Stimulated activated CD8-positive, alpha-beta memory T cell treated with anti-CD3 and anti-CD28 coated beads, Interleukin-4, amount 100 ng/mL, for 24 hours (primary cell): ENCODE measurements around the gene PTPRD.

Experiments
- DNase-seq: peaks from one replicate; pipeline ENCODE4 v3.0.0-alpha.2; 2020; ENCODE audit warnings: low read depth

PTPRD gene

DNA sequence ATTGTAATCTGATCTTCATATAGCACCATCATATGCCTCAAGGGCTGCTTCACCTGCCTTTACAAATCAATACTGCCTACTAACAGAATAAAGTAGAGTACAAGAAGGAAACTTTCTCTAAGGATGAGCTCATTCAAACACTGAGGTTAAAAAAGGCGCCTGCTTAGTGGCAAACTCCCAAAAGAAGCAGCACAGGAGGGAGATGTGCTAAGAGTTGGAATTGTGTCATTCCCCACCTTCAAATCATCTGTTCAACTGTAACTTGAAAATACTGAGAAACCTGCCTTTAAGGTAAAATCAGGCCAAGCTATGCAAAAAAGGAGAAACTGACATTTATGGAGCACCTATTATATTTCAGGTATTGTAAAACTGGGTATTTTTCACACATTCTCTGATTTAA lies 560.6 kb downstream of the PTPRD start:
- DNase-seq, result no peak

DNA sequence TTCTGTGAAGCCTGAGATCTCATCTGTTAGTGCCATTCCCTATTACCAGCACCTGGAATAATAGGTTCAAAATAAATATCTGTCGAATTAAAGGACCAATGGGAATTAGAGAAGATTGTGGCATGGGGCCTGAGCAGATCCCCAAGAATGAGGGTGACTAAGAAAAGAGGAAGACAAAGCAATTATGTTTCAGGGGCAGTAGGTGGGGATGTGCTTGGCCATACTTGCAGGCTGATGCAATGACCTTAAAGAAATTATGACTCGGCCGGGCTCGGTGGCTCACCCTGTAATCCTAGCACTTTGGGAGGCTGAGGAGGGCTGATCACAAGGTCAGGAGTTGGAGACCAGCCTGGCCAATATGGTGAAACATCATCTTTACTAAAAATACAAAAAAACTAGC lies 562.8 kb downstream of the PTPRD start:
- no peak for DNase-seq

DNA sequence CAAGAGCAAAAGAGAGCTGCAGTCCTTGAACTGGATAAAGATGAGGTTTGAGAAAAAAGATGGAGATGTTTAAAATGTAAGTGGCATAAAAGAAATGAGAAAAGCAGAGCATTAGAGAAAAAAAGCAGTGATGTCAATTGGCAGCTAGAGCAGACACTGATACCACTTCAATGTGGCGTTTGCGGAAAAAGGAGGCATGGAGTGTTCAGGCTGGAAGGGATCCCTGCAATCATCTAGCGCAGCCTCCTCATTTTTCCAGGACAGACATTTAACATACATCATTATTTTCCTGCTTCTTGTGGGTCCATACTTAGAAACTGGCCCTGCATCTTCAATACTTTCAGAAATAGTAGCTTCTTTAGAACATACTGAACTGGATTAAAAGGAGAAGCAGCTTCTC lies 563.8 kb downstream of the PTPRD start:
- DNase-seq, result no peak

DNA sequence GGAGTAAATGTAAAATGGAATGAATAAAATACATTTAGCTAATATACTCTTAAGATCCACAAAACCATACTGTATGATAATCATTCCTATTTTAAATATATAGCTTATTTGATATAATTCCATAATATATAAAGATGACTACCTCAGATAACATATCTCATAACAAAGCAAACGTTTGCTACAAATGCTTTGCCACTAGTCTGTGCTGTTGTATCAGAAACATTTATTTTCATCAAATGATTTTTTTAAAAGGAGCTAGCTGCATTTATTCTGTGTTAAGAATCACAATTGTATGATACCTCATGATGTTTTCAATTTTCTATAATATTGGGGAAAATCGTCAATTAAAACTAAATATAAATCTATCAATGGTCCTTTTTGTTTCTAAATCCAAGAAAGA lies 567.2 kb downstream of the PTPRD start:
- DNase-seq, result no peak

DNA sequence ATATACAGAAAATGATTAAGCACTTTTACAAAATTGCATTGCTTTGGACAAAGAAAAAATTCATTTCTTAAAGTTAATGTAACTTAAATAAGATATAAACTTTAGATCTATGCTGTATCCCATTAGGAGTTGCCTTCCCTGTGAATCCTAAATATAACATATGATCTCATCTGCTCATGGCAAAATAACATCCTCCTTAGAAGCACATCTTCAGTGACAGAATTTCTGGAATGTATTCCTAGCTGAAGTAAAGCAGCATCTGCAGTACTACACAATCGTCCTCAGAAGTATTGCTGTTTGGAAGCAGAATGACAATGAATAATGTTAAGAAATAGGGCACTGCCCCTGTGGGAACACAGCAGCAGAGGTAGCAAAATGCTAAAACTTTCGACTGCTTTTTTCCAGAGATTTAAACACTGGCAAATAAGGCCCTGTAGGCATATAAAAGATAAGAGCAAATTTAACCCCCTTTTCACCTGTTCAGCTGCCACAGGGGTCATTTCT lies 571.0 kb downstream of the PTPRD start:
- DNase-seq, result no peak

DNA sequence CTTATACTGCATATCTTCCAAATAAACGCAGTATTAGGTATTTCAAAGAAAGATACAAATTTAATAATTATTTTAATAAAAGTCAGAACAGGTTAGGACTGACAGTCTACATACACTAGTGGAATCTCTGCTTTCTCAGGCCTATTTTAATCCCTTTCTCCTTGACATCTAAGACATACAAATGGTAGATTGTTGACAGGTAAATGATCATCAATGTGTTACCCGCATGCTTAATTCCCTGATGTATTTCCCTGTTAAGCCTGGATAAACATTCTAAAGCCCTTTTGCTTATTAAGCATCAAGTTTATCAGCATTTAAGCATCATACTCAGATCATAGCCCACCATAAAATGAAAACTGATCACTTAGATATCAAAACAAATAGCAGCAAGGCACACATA lies 576.7 kb downstream of the PTPRD start:
- no peak for DNase-seq

DNA sequence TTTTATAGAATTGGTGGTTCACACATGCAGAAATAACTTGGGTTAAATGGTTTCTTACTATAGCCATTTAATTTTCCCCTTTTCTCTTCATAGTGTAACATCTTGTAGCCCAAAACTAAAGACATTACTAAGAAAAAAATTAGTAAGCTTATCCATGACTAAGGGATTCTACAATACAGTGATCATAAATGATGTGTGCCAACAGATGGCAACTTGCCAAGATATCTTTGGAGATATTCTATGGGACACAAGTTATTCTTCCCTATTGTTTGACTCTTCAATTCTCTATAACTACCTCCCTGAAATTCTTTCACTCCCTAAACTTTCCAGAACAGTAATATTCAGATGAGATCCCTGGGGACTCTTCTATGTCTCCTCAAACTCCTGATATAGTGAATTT lies 580.6 kb downstream of the PTPRD start:
- no peak for DNase-seq

DNA sequence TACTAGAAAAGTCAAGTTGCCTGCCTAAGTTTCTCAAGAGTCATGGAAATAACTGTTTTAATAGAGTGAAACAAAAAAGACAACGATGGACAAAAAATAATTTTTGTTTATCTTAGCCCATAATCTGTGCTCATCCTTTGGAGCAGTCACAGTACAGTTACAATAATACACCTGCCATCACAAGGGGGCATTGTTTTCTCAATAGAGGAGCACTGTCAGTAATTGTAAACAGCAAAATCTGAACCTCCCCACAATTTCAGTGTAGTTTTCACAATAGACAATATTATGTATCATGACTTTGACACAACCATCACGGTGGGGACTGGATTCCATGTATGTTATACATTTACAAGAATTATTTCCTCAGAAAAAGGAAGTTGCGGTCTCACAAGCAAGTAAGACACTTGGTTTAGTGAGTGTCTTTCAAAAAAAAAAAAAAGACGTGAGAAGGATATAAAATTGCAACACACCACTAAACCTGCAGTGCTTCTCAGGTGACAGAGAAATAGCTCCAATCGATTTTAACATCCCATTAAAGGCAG lies 586.3 kb downstream of the PTPRD start:
- no peak for DNase-seq

DNA sequence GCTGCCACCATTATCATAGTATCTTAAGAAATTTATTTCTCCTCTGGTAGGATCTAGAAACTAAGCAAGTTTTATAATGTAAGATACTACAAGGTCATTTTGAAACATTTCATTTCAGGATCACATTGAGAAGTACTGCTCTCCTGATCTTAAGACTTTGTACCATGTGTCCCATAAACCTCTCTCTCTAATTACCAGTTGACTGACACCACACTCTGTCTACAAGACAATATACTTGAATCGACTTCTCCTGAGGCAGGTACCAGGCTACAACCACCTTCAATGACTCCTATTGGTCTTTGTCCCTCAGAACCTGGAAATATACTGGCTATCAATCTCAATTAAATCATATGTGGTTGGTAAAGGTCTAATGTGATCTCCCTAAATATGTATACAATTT lies 597.0 kb downstream of the PTPRD start:
- DNase-seq, result no peak

DNA sequence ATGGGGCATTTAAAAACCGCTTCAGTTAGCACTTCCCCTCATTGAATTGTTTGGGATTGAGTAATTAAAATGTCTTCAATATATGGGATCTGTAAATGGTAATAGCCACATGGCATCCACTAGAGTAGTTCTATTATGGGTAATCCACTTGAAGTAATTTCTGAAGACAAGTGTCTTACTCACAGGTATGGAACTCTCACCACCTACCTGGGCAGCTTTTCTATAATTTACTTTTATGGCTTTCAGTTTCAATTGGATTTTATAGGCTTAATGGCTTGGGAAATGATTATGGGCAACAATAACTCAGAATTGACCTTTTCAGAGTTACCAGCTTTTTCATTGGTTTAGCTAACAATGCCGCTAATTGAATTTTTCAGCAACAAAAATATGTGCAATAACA lies 597.9 kb downstream of the PTPRD start:
- DNase-seq, result no peak

DNA sequence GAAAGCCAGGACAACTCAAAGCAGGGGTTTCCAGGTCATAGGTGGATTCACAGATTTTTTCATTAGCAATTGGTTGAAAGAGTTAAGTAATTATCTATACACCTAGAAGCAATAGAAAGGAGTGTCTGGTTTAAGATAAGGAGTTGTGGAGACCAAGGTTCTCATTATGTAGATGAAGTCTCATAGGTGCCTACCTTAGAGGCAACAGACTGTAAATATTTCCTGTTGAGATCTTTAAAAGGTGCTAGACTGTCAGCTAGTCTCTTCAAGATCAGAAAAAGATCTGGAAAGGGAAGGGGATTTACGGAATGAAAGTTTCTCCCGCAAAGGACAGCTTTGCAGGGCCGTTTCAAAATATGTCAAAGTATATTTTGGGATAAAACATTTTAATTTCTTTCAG lies 603.4 kb downstream of the PTPRD start:
- no peak for DNase-seq

DNA sequence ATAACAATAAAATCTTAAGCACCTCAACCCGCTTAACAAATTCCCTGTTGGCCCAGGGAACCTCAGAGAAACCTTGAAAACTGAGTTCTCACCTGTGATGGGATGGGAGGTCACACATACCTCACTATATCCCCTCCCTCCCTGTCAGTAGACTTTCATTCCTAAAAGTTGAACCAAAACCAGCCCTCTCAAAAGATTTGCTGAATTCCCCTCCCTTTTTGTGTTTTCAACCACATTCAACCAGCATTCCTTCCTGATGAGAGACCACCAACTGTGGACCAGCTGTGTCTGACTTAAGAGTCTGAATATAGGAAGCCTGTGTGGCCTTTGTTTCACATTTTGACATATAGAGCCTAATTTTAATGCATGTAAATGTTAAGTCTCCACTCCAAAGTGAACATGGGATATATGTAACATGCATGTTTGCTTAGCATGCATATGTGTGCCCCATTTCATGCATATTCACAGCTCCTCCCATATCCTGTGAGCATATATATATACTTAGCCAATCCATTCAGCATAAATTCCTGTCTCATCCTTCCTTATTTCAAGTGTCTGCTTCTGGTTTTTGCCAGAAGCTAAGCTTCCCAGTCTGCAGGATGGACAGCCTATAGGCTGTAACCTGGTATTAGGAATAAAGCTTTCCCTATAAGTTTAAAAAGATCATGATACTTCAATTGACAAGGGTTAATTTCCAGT lies 604.6 kb downstream of the PTPRD start:
- DNase-seq, result no peak

DNA sequence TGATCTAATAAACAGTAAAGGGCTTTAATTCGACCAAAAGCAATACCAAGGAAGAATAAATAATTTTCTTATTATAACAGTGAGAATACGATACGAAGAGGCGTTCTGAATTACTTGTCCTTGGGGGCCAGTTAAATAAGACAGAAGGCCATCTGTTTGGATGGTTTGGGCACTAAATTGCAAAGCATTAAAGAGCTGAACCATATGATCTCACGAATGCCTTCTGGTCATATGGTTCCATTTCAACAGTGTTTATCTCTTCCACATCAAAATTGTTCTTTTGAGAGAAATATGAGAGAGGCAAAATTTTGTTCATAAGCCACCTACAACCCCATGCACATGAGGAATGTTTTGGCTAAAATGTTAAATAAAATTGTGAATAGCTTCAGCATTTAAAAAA lies 605.4 kb downstream of the PTPRD start:
- DNase-seq, result no peak

DNA sequence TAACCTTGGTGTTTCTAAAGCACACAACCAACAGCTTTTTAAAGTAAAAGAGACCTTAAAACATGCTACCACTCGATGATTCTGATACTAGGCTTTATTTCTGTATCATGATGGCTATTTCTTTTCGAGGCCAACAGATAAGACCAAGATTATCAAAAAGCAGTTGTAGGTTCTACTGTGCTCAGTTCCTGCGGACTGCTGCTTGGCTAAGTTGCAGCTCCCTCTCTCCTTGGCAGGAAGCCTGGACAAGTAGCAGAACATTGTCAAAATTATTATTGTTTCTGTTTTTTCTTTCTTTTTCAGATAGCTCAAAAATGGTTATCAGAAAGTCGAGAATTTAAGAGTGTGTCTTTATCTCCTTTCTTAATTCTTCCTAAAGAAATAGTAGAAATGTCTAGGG lies 607.6 kb downstream of the PTPRD start:
- no peak for DNase-seq

DNA sequence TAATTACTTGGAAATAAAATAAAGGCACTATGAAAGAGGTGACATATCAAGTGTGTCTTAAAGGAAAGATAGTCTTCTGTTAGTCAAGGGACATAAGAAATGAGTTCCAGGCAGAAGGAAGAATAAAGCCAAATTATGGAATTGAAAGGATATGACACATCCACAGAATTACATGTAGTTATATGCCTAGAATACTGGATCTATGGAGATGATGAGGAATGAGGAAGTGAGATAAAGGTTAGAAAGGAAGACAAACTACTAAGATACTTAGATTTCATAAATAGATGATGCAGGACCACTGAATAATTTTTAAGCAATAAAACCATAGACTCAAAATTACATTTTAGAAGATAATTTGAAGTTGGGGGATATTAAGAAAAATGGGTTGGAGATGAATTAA lies 609.8 kb downstream of the PTPRD start:
- no peak for DNase-seq

DNA sequence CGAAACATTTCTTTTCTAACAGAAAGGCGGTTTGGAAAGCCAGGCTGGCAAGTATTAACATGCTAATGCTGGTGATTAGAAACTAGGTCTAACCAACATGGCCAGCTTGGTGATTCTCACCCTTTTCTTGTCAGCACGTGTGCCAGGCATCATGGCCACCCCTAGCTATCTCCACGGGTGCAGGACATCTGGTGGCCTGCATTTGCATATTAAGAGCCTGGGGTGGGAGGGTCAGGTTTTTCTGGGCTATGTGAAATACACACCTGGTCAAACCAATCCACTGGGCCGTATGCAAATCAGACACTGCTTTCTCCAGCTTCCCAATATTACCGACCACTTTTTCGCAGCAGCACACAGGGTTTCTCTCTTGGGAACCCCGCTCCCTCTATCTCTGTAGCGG lies 612.1 kb downstream of the PTPRD start:
- no peak for DNase-seq

DNA sequence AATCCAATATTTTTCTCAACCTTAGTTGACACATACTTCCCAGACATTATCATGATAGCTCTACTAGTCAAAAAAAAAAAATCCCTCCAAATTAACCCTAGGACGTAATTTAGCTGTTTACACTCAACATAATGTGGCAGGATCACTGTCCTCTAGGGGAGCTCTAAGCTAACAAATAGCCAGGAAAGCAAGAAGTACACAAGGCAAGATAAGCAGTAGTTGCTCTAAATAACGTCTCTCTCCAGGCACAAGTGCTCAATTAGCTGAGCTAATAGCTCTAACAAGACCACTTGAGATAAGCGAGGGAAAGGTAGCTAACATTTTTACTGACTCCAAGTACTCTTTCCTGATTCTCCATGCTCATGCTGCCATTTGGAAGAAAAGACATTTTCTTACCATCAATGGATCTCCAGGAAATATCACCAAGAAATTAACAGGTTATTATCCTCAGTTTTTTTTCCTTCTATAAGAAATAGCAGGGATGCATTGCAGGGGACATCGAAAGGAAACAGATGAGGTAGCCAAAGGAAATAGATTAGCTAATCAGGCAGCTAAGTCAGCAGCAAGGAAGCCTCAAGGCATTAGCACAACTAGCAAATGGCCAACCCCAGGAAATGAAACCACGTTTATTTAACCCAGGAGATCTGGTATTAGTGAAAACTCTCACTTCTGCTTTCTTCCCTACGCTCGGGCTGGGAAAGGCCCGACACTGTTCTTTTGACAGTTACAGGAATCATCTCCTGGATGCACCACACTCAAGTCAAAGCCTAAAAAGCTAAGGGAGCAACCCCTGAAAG lies 614.1 kb downstream of the PTPRD start:
- DNase-seq, result no peak

DNA sequence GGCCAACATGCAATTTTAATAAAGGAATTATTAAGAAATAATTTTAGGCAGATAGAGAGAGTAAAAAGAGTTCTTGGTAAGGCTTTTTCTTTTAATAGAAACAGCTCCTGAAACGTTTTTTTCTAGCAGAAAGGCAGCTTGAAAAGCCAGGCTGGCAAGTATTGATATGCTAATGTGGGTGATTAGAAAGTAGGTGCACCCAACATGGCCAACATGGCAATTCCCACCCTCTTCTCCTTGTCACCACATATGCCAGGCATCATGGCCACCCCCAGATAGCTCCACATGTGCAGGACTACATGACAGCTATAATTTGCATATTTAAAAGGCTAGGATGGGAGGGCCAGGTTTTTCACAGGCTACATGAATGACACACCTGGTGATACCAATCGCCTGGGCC lies 615.2 kb downstream of the PTPRD start:
- DNase-seq, result no peak

DNA sequence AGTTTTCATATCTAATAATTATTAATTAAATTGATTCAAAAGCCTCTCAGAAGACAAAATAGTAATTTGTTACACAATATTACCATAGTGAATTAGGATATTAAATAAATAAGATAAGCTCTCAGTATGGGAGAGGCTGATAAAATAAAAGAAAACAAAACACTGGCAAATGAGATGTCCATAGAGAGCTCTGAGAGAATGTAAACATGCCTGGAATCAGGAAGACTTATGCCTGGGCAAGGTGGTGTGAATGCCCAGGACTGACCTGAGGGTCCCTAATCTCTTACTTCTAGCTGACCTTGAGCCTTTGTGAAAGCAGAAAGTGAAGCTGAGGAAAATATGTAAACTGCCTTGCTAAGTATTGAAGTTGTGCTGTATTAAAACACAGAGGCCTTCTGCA lies 616.5 kb downstream of the PTPRD start:
- no peak for DNase-seq

DNA sequence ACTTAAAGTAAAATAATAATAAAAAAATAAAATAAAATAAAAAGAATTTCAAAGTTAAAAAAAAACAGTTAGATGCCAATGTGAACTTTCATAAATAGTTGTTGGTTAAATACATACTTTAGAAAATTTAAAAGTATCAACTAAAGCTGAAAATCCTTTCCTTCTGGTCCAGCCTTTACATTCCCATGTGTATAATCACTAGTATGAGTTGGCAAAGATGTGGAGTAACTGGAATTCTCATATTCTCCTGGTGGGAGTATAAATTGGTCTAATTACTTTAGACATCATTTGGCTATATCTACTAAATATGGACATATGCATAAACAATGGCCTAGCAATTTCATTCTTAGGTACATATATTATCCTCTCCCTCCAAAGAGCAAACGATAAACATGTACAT lies 619.9 kb downstream of the PTPRD start:
- no peak for DNase-seq

DNA sequence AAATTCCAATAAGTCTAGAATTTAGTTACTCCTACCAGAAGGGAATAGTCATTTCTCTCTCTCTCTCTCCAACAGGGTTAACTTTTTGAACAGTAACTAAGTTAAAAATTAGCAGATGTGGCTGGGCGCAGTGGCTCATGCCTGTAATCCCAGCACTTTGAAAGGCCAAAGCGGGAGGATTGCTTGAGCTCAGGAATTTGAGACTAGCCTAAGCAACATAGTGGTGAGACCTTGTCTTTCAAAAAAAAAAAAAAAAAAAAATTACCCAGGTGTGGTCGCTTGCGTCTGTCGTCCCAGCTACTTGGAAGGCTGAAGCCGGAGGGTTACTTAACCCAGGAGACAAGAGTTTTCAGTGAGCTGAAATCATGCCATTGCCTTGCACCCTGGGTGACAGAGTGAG lies 639.7 kb downstream of the PTPRD start:
- DNase-seq, result no peak

DNA sequence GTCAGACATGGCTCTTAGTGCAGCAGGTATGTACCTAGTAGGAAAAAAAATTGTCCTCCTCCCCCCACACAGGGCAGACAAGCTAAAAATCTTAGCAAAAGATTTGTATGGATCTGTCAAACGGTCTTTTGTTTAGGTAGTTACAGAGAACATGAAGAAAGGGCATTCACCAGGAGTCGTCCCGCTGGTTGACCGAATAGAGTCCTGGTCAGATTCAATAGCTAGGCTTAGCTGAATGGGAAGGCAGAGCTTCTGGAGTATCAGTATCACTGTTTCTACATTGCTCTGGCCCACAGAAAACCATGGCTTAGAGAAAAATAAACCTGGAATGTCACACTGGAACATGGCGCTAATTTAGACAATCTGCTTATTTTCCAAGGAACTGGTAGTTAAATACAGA lies 642.3 kb downstream of the PTPRD start:
- DNase-seq, result no peak

DNA sequence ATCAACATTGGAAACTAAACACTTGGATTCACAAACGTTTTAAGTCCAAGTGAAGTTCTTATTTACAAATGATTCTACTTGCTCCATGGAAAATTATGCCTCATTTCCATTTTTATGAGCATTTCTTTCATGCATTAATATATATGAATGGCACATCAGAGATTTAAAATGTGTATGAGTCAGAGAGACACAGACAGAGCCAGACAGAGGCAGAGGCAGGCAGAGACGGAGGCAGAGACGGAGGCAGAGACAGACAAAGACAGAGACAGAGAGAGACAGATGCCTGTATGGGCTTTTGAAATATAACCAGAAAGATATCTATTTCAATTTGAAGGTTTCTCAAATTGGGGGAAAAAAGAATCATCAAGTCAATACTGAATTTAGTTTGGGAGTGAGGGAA lies 649.0 kb downstream of the PTPRD start:
- DNase-seq, result no peak

DNA sequence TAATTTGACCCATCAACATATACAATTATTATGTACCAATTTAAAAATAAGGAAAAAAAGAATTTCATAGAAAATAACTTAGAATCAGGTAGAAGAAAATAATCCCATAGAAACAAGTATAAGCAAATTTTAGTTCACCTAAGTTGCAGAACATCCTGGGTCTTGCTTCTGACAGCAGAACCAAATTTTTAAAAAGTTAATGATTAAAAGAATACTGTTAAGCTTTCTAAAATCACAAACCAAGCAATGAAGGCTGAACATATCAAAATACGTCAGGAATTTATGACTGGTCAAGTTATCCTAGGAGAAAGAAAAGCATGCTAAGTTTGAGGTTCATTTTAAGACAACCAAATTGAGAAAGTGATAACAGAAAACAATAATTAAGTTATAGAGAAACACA lies 650.9 kb downstream of the PTPRD start:
- no peak for DNase-seq
